K562 (cell line): ENCODE results near the gene COX10.

Source experiments
- EZH2 ChIP-seq: IDR thresholded peaks from 2 replicates; pipeline ENCODE4 v1.6.1; 2012; ENCODE audit warnings: low read depth, mild to moderate bottlenecking, inconsistent platforms, low read length, borderline replicate concordance
- GTF2F1 ChIP-seq: IDR thresholded peaks from 2 replicates; pipeline ENCODE4 v1.6.1; 2011; ENCODE audit warnings: low read depth, low read length, improper control_type of control experiment
- KAT7 ChIP-seq: sonication (generic); formaldehyde crosslinking; IDR thresholded peaks from 2 replicates; pipeline ENCODE4 v1.8.0; 2022; ENCODE audit warnings: missing genetic modification reagents, mild to moderate bottlenecking, borderline replicate concordance

DNA sequence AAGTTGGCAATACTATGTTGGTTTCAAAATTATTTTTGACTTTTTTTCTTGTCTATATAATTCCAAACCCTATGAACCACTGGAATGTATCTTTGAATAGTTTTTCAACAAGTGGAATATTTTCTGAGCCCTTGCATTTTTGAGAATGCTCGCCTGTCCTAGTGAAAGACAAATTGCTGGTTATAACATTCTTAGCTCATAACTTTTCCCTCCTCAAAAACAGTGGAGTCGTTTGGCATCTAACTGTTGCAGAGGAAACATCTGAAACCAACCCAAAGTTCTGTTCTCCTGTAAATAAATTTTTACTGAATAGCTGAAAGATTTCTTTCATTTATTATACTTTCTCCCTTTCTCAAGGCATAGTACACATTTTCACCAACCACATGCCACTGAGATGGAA lies 11.3 kb upstream of the COX10 start:
- TF ChIP-seq EZH2 (no peak), GTF2F1 (no peak), KAT7 (no peak)
